Endothelial cell of umbilical vein (primary cell): ENCODE data around the gene ZIM2. TPM values are rescaled to one million over a fixed set of nuclear protein-coding genes. Genes with fewer than 3 reads are reported as not detected.

Experiments
- BruUV-seq: library from RNA; stranded (reverse); fragments of 400-500 nt; replicated peaks from 2 replicates; lab custom pipeline; 2021; lab: Mats Ljungman, UMichigan
- CTCF ChIA-PET: fragments of 300-600, 350-600 bp; sonication (Branson Sonifier 250); formaldehyde crosslinking; loops from one replicate; lab custom pipeline; 2021; ENCODE audit warnings: antibody characterized with exemption, inconsistent platforms; lab: Charles Lee
- POLR2A ChIA-PET: fragments of 300-600, 350-600 bp; sonication (Branson Sonifier 250); formaldehyde crosslinking; loops from one replicate; lab custom pipeline; 2021; ENCODE audit warnings: antibody characterized with exemption, inconsistent platforms; lab: Charles Lee
- DNase-seq: peaks from one replicate; pipeline ENCODE4 v3.0.0-alpha.2; 2011; ENCODE audit warnings: low read depth, low spot score
- FAIRE-seq: peaks from 2 replicates; lab custom pipeline; 2011; peaks lifted over from hg19 to GRCh38; lab: Jason Lieb, UNC
- H2AFZ ChIP-seq: 2 replicates; pipeline ENCODE4 v1.6.0; 2012; ENCODE audit warnings: low read depth, low read length, control low read depth, inconsistent platforms
- H3K27ac ChIP-seq: 2 replicates; pipeline ENCODE4 v1.5.1; 2011; ENCODE audit warnings: low read depth, mild to moderate bottlenecking, control low read depth, low read length, moderate library complexity; ENCODE audit not compliant: insufficient read depth
- H3K27me3 ChIP-seq, 2 experiments: 2 replicates each; pipeline versions ENCODE4 v1.6.0 to v1.6.1; 2011; ENCODE audit warnings: low read length in 2 of 2, mixed read lengths in 1 of 2; ENCODE audit not compliant: control insufficient read depth in 2 of 2, insufficient read depth in 2 of 2
- H3K36me3 ChIP-seq, 2 experiments: 2 replicates in 1 of 2; 3 replicates in 1 of 2; pipeline ENCODE4 v1.5.1; 2011; ENCODE audit warnings: low read length in 2 of 2, mild to moderate bottlenecking in 1 of 2, moderate library complexity in 1 of 2; ENCODE audit not compliant: control insufficient read depth in 2 of 2, insufficient read depth in 2 of 2; ENCODE audit errors: extremely low read depth in 1 of 2
- H3K4me1 ChIP-seq: 3 replicates; pipeline ENCODE4 v1.5.1; 2011; ENCODE audit warnings: mild to moderate bottlenecking, low read length; ENCODE audit not compliant: control insufficient read depth, insufficient read depth; ENCODE audit errors: extremely low read depth
- H3K4me2 ChIP-seq: 2 replicates; pipeline ENCODE4 v1.6.1; 2011; ENCODE audit warnings: low read length, control low read depth, mixed read lengths; ENCODE audit not compliant: insufficient read depth
- H3K4me3 ChIP-seq, 3 experiments: fragments of 200-600 bp in 1 of 3; sonication (generic), shearing (Covaris generic) in 1 of 3; replicated peaks in 1 of 3; 2 replicates each; pipeline ENCODE4 v1.5.1; 2011 to 2016; ENCODE audit warnings: control low read depth in 3 of 3, low read length in 3 of 3, mild to moderate bottlenecking in 2 of 3, inconsistent platforms in 1 of 3, low read depth in 1 of 3, moderate library complexity in 1 of 3; ENCODE audit not compliant: insufficient read depth in 1 of 3
- H3K79me2 ChIP-seq: 2 replicates; pipeline ENCODE4 v1.6.0; 2012; ENCODE audit warnings: low read length, inconsistent platforms; ENCODE audit not compliant: control insufficient read depth, insufficient read depth
- H3K9ac ChIP-seq: replicated peaks from 2 replicates; pipeline ENCODE3; 2011; ENCODE audit warnings: low read length, control low read depth; ENCODE audit not compliant: insufficient read depth; ENCODE audit errors: extremely low read depth
- H3K9me1 ChIP-seq: replicated peaks from 3 replicates; pipeline ENCODE4 v1.6.0; 2011; ENCODE audit warnings: mild to moderate bottlenecking, low read length; ENCODE audit not compliant: control insufficient read depth, insufficient read depth; ENCODE audit errors: extremely low read depth
- H3K9me3 ChIP-seq: replicated peaks from 2 replicates; pipeline ENCODE4 v1.5.1; 2012; ENCODE audit warnings: low read length, inconsistent platforms; ENCODE audit not compliant: control insufficient read depth, insufficient read depth
- H4K20me1 ChIP-seq: replicated peaks from 2 replicates; pipeline ENCODE3; 2011; ENCODE audit warnings: mild to moderate bottlenecking, low read length; ENCODE audit not compliant: control insufficient read depth, insufficient read depth; ENCODE audit errors: extremely low read depth
- CTCF ChIP-seq, 2 donors: IDR thresholded peaks; 1 replicate in 1 of 2; 2 replicates in 1 of 2; pipeline ENCODE4 v1.5.1; 2011; ENCODE audit warnings: low read length in 2 of 2, mild to moderate bottlenecking in 2 of 2, moderate library complexity in 2 of 2, control low read depth in 1 of 2, inconsistent platforms in 1 of 2, low read depth in 1 of 2; ENCODE audit not compliant: insufficient read depth in 1 of 2; ENCODE audit errors: extremely low read depth in 1 of 2
- EZH2 ChIP-seq: IDR thresholded peaks from 2 replicates; pipeline ENCODE4 v1.6.1; 2012; ENCODE audit warnings: borderline replicate concordance, low read depth, mild to moderate bottlenecking, moderate library complexity, low read length, inconsistent platforms; ENCODE audit not compliant: severe bottlenecking
- FOS ChIP-seq: IDR thresholded peaks from 2 replicates; pipeline ENCODE4 v1.6.1; 2011; ENCODE audit warnings: mild to moderate bottlenecking, low read length, moderate library complexity, borderline replicate concordance; ENCODE audit not compliant: insufficient read depth
- GATA2 ChIP-seq: IDR thresholded peaks from 2 replicates; pipeline ENCODE4 v1.7.0; 2011; ENCODE audit warnings: low read depth, mild to moderate bottlenecking, moderate library complexity, mixed read lengths, low read length; ENCODE audit not compliant: insufficient read length, insufficient read depth
- JUN ChIP-seq: IDR thresholded peaks from 2 replicates; pipeline ENCODE4 v1.6.1; 2011; ENCODE audit warnings: borderline replicate concordance, low read depth; ENCODE audit not compliant: insufficient read length, insufficient read depth
- MYC ChIP-seq: IDR thresholded peaks from one replicate; pipeline ENCODE4 v1.6.1; 2011; ENCODE audit warnings: mild to moderate bottlenecking, low read depth, low read length
- POLR2A ChIP-seq: IDR thresholded peaks from 2 replicates; pipeline ENCODE4 v1.6.1; 2012; ENCODE audit warnings: low read depth, mild to moderate bottlenecking, control low read depth, low read length
- POLR2AphosphoS5 ChIP-seq: IDR thresholded peaks from 2 replicates; pipeline ENCODE4 v1.6.1; 2012; ENCODE audit warnings: low read depth, mild to moderate bottlenecking, control low read depth, low read length, moderate library complexity; ENCODE audit not compliant: insufficient read depth
- dilution Hi-C: fragments of 300-500 bp; cut with MboI; formaldehyde crosslinking; loops from one replicate; pipeline ENCODE4 v1.15.0; 2019; ENCODE audit warnings: low sequenced_read_pairs; ENCODE audit not compliant: extremely low pct_ligation_motif_present
- intact Hi-C: fragments of 100-400 bp; cut with micrococcal nuclease; formaldehyde crosslinking; loops from one replicate; pipeline ENCODE4 v1.10.0; 2022
- polyA plus RNA-seq, 4 experiments: library from polyadenylated mRNA; depleted of rRNA in 3 of 4; stranded (reverse) in 3 of 4; unstranded in 1 of 4; fragments of >200 nt; gene quantifications; 2 replicates each; pipeline versions ENCODE4 v1.2.1 to v1.2.3, GENCODE V29; 2011 to 2012; ENCODE audit warnings: missing spikeins in 1 of 4
- total RNA-seq: library from RNA; stranded (reverse); gene quantifications from 2 replicates; pipeline ENCODE4 v1.2.3, GENCODE V29; 2021
- TF ChIP-seq, protein P1 (sequence below): IDR thresholded peaks from 2 replicates; pipeline ENCODE4 v1.6.1; 2011; ENCODE audit not compliant: insufficient read depth, insufficient read length

ZIM2 gene
- total and polyA plus RNA-seq, 2 donors (not counting 3 experiments of a cell fraction or from before 2014, with no cell fraction given) = not detected

- Histone ChIP-seq H3K9me3 (peaks cover 3% of the 10 kb centered on the region), H2AFZ (no peak overlapping the region), H4K20me1 (no peaks in the 10 kb centered on the region), H3K36me3 (no peaks in the 10 kb centered on the region), H3K79me2 (no peaks in the 10 kb centered on the region), H3K4me3 (no peak overlapping the region), H3K27ac (no peak overlapping the region), H3K4me2 (no peak overlapping the region), H3K9ac (no peak overlapping the region), H3K4me1 (no peaks in the 10 kb centered on the region), H3K27me3 (no peaks in the 10 kb centered on the region), H3K9me1 (no peaks in the 10 kb centered on the region)
- no peak for TF ChIP-seq JUN
- no peak for TF ChIP-seq CTCF (IDR thresholded peaks at IDR 0.05; ENCODE audit: extremely low read depth in 1 of 2, insufficient read depth in 1 of 2, low read depth in 1 of 2, low read length in 2 of 2)
- no peak for TF ChIP-seq POLR2A
- TF ChIP-seq GATA2 = no peak
- TF ChIP-seq, protein P1, sequence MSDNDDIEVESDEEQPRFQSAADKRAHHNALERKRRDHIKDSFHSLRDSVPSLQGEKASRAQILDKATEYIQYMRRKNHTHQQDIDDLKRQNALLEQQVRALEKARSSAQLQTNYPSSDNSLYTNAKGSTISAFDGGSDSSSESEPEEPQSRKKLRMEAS = no peak
- TF ChIP-seq EZH2 = no peak
- no peak for TF ChIP-seq MYC
- no peak for TF ChIP-seq POLR2AphosphoS5
- TF ChIP-seq FOS = no peak
- dilution Hi-C loops (no loop called here), intact Hi-C loops (no loop called here)
- no TSS peak for BruUV-seq
- ChIA-PET POLR2A (no interaction called here), CTCF (no interaction called here)
- FAIRE-seq (no peak), DNase-seq (no peak)
Measured at GRCh38 chr19:56746367-56746766, 94.2 kb downstream of the ZIM2 start.
